ENCODE results near the gene CACNA1I.

Gene CACNA1I

GRCh38 chr22:39536711-39537110, 33.8 kb upstream of the CACNA1I start:
- DNase-seq = no peak

GRCh38 chr22:39537975-39538374, 32.6 kb upstream of the CACNA1I start:
- DNase-seq = no peak

- DNase-seq = no peak
Measured at GRCh38 chr22:39543095-39543494, 27.5 kb upstream of the CACNA1I start.

- DNase-seq = peak; percentile 77
Measured at GRCh38 chr22:39545386-39546365, 24.9 kb upstream of the CACNA1I start.

- no peak for DNase-seq
Measured at GRCh38 chr22:39546889-39547586, 23.5 kb upstream of the CACNA1I start.

GRCh38 chr22:39547587-39547947, 23.0 kb upstream of the CACNA1I start:
- DNase-seq = no peak

GRCh38 chr22:39553429-39553828, 17.1 kb upstream of the CACNA1I start:
- DNase-seq = no peak

- no peak for DNase-seq
Measured at GRCh38 chr22:39554151-39554550, 16.4 kb upstream of the CACNA1I start.

GRCh38 chr22:39556970-39557841, 13.3 kb upstream of the CACNA1I start:
- peak; percentile 56 for DNase-seq

- no peak for DNase-seq
Measured at GRCh38 chr22:39558254-39558727, 12.3 kb upstream of the CACNA1I start.

GRCh38 chr22:39558950-39559349, 11.6 kb upstream of the CACNA1I start:
- no peak for DNase-seq

GRCh38 chr22:39559456-39560105, 11.0 kb upstream of the CACNA1I start:
- no peak for DNase-seq

GRCh38 chr22:39560127-39560526, 10.4 kb upstream of the CACNA1I start:
- DNase-seq = no peak

- DNase-seq = no peak
Measured at GRCh38 chr22:39562839-39563489, 7.6 kb upstream of the CACNA1I start.

- DNase-seq = no peak
Measured at GRCh38 chr22:39563571-39564428, 6.8 kb upstream of the CACNA1I start.

- DNase-seq = no peak
Measured at GRCh38 chr22:39565414-39565944, 5.1 kb upstream of the CACNA1I start.

- DNase-seq = peak; percentile 28
Measured at GRCh38 chr22:39567135-39567946, 3.2 kb upstream of the CACNA1I start.

- no peak for DNase-seq
Measured at GRCh38 chr22:39568278-39568981, 2.1 kb upstream of the CACNA1I start.

- DNase-seq = no peak
Measured at GRCh38 chr22:39569066-39569465, 1.5 kb upstream of the CACNA1I start.

Data from stimulated activated CD4-positive, alpha-beta T cell treated with anti-CD3 and anti-CD28 coated beads, Interleukin-12 subunit alpha, Interleukin-12 subunit beta, amount 100 ng/mL, for 4 hours (primary cell).